SK-N-MC (cell line): ENCODE results near the gene NLRP7.
"Not testable (repeated sequence)": the region's sequence is repeated elsewhere in the genome, so short reads cannot be mapped to it uniquely, and the experiment has no call there.

Experiments
- DNase-seq: peaks from one replicate; pipeline ENCODE4 v3.0.0-alpha.2; 2011; ENCODE audit warnings: low read depth, low spot score
- H3K27ac ChIP-seq: fragments of 200-600 bp; sonication (generic); 2 replicates; pipeline ENCODE4 v1.5.1; 2016; ENCODE audit warnings: mixed run types
- H3K36me3 ChIP-seq: fragments of 200-600 bp; sonication (generic); 2 replicates; pipeline ENCODE4 v1.6.1; 2017; ENCODE audit warnings: antibody characterized with exemption, low read length, mixed read lengths; ENCODE audit not compliant: insufficient read depth
- H3K4me3 ChIP-seq: fragments of 200-600 bp; sonication (generic); 2 replicates; pipeline ENCODE4 v1.5.1; 2016
- H3K9ac ChIP-seq: fragments of 200-600 bp; sonication (generic); 2 replicates; pipeline ENCODE4 v1.8.0; 2017; ENCODE audit warnings: mixed run types, mixed read lengths; ENCODE audit not compliant: insufficient read length
- H3K9me3 ChIP-seq: fragments of 200-600 bp; sonication (generic); 2 replicates; pipeline ENCODE4 v1.6.1; 2017; ENCODE audit warnings: low read depth, mild to moderate bottlenecking, antibody characterized with exemption, low read length, moderate library complexity, mixed read lengths
- EZH2 ChIP-seq: fragments of 200-600 bp; sonication (generic); IDR thresholded peaks from one replicate; pipeline ENCODE4 v1.6.1; 2017; ENCODE audit warnings: antibody characterized with exemption
- FOXP2 ChIP-seq: optimal IDR thresholded peaks from 2 replicates; pipeline ENCODE3; 2011; ENCODE audit warnings: mild to moderate bottlenecking, moderate library complexity; ENCODE audit not compliant: insufficient read depth; ENCODE audit errors: extremely low read length, control extremely low read depth
- POLR2AphosphoS5 ChIP-seq: IDR thresholded peaks from 2 replicates; pipeline ENCODE4 v1.6.1; 2012; ENCODE audit warnings: mild to moderate bottlenecking, low read depth, low read length, borderline replicate concordance

Gene NLRP7

GRCh38 chr19:54923276-54923675, 24.1 kb downstream of the NLRP7 start:
- Histone ChIP-seq H3K4me3 (no peak overlapping the region), H3K9ac (no peak overlapping the region), H3K36me3 (no peaks in the 10 kb centered on the region), H3K9me3 (peaks cover 3% of the 10 kb centered on the region; the same call in 1 of the 2 replicates), H3K27ac (no peak overlapping the region)
- no peak for TF ChIP-seq POLR2AphosphoS5
- no peak for TF ChIP-seq EZH2
- TF ChIP-seq FOXP2: no peak
- DNase-seq: no peak

- Histone ChIP-seq H3K27ac (no peak overlapping the region), H3K36me3 (no peaks in the 10 kb centered on the region), H3K9me3 (no peaks in the 10 kb centered on the region), H3K9ac (no peak overlapping the region), H3K4me3 (no peak overlapping the region)
- DNase-seq: no peak
- TF ChIP-seq FOXP2 (no peak), POLR2AphosphoS5 (no peak), EZH2 (no peak)
Observed at GRCh38 chr19:54921082-54921481, 26.2 kb downstream of the NLRP7 start.

GRCh38 chr19:54919646-54920563, 27.4 kb downstream of the NLRP7 start:
- H3K27ac ChIP-seq, H3K4me3 ChIP-seq, H3K9ac ChIP-seq, H3K36me3 ChIP-seq, H3K9me3 ChIP-seq, DNase-seq: not testable (repeated sequence)

GRCh38 chr19:54918499-54918898, 28.8 kb downstream of the NLRP7 start:
- no peak for TF ChIP-seq FOXP2
- TF ChIP-seq EZH2: no peak
- no peak for TF ChIP-seq POLR2AphosphoS5
- DNase-seq: no peak
- no peak overlapping the region for H3K9ac ChIP-seq
- no peak overlapping the region for H3K27ac ChIP-seq
- H3K4me3 ChIP-seq: no peak overlapping the region
- H3K36me3 ChIP-seq: no peaks in the 10 kb centered on the region
- no peaks in the 10 kb centered on the region for H3K9me3 ChIP-seq

GRCh38 chr19:54916822-54917221, 30.5 kb downstream of the NLRP7 start:
- H3K27ac ChIP-seq: no peak overlapping the region
- TF ChIP-seq FOXP2: no peak
- TF ChIP-seq EZH2: no peak
- no peak for TF ChIP-seq POLR2AphosphoS5
- no peaks in the 10 kb centered on the region for H3K36me3 ChIP-seq
- no peaks in the 10 kb centered on the region for H3K9me3 ChIP-seq
- DNase-seq: no peak
- no peak overlapping the region for H3K4me3 ChIP-seq
- H3K9ac ChIP-seq: no peak overlapping the region

- H3K36me3 ChIP-seq, H3K9me3 ChIP-seq, H3K27ac ChIP-seq, H3K9ac ChIP-seq, H3K4me3 ChIP-seq, DNase-seq: not testable (repeated sequence)
Observed at GRCh38 chr19:54907899-54908298, 39.4 kb downstream of the NLRP7 start.

GRCh38 chr19:54906819-54907218, 40.5 kb downstream of the NLRP7 start:
- H3K9ac ChIP-seq: no peak overlapping the region
- TF ChIP-seq POLR2AphosphoS5 (no peak), EZH2 (no peak), FOXP2 (no peak)
- no peaks in the 10 kb centered on the region for H3K36me3 ChIP-seq
- no peak overlapping the region for H3K27ac ChIP-seq
- no peak for DNase-seq
- H3K4me3 ChIP-seq: no peak overlapping the region
- H3K9me3 ChIP-seq: no peaks in the 10 kb centered on the region

GRCh38 chr19:54905803-54906511, 41.4 kb downstream of the NLRP7 start, which contains the start of gene NCR1:
NCR1 (plus strand) TSS chr19:54906148; CDS start chr19:54906188, 40 bp downstream.
- Histone ChIP-seq H3K27ac (no peak within 1 kb of the TSS), H3K9ac (no peak within 1 kb of the TSS), H3K36me3 (no peaks in the 10 kb centered on the region), H3K9me3 (no peaks in the 10 kb centered on the region), H3K4me3 (no peak within 1 kb of the TSS)
- TF ChIP-seq FOXP2 (no peak), EZH2 (no peak), POLR2AphosphoS5 (no peak)
- DNase-seq: no peak

GRCh38 chr19:54905421-54905802, 41.9 kb downstream of the NLRP7 start:
- DNase-seq: no peak
- Histone ChIP-seq H3K9ac (no peak overlapping the region), H3K36me3 (no peaks in the 10 kb centered on the region), H3K27ac (no peak overlapping the region), H3K4me3 (no peak overlapping the region), H3K9me3 (no peaks in the 10 kb centered on the region)
- TF ChIP-seq POLR2AphosphoS5: no peak
- TF ChIP-seq FOXP2: no peak
- TF ChIP-seq EZH2: no peak

GRCh38 chr19:54904261-54904660, 43.1 kb downstream of the NLRP7 start:
- not testable (repeated sequence) for H3K9ac ChIP-seq, H3K4me3 ChIP-seq, DNase-seq, H3K36me3 ChIP-seq, H3K9me3 ChIP-seq, H3K27ac ChIP-seq
